Ovary (tissue), 9 donors: ENCODE data around the gene CR1L. TPM values are rescaled to one million over a fixed set of nuclear protein-coding genes. Genes with fewer than 3 reads are reported as not detected.
"Not testable (repeated sequence)": the region's sequence is repeated elsewhere in the genome, so short reads cannot be mapped to it uniquely, and the experiment has no call there.

ENCODE experiments used
- DNase-seq, 5 donors: peaks; one replicate each; pipeline ENCODE4 v3.0.0-alpha.2; 2019 to 2020
- H3K27ac ChIP-seq, 2 donors: fragments of 200-600 bp; one replicate each; pipeline versions ENCODE4 v1.5.1 to v1.8.0; 2019 to 2022
- H3K27me3 ChIP-seq: fragments of 200-600 bp; one replicate; pipeline ENCODE4 v1.8.0; 2022
- H3K36me3 ChIP-seq: fragments of 200-600 bp; sonication (generic); one replicate; pipeline ENCODE4 v1.5.1; 2019
- H3K4me1 ChIP-seq: one replicate; pipeline ENCODE4 v1.8.1; 2013; ENCODE audit warnings: mild to moderate bottlenecking, moderate library complexity; ENCODE audit not compliant: insufficient read depth
- H3K4me3 ChIP-seq: fragments of 200-600 bp; sonication (generic); one replicate; pipeline ENCODE4 v1.5.1; 2017
- H3K9me3 ChIP-seq, 2 donors: fragments of 200-600 bp in 1 of 2; sonication (generic) in 1 of 2; one replicate each; pipeline versions ENCODE4 v1.5.1 to v1.8.1; 2013 to 2019; ENCODE audit warnings: mild to moderate bottlenecking in 1 of 2, moderate library complexity in 1 of 2
- CTCF ChIP-seq, 3 donors: fragments of 450-650 bp in 2 of 3; fragments of 200-600 bp in 1 of 3; IDR thresholded peaks; one replicate each; pipeline versions ENCODE4 v1.5.1 to v1.8.0; 2016 to 2022; ENCODE audit warnings: antibody characterized with exemption in 3 of 3, mild to moderate bottlenecking in 1 of 3
- EP300 ChIP-seq: sonication (generic); formaldehyde crosslinking; IDR thresholded peaks from one replicate; pipeline ENCODE4 v1.6.1; 2017; ENCODE audit warnings: antibody characterized with exemption
- POLR2A ChIP-seq: fragments of 450-650 bp; IDR thresholded peaks from one replicate; pipeline ENCODE4 v1.6.1; 2017; ENCODE audit warnings: antibody characterized with exemption, mild to moderate bottlenecking, moderate library complexity
- WGBS, 3 donors: extraction: QIAGEN DNeasy Blood & Tissue Kit in 1 of 3; methylation state at CpG; one replicate each; pipeline versions ENCODE4 v1.1.5 to v1.1.7; 2013 to 2017; 5-methylcytosine and 5-hydroxymethylcytosine counted together
- intact Hi-C, 4 donors: fragments of 100-400 bp; cut with DNase I; formaldehyde crosslinking; loops; one replicate each; pipeline versions ENCODE4 v1.11.0 to v1.15.1; 2022 to 2023
- polyA plus RNA-seq, 2 donors: library from polyadenylated mRNA; stranded (reverse); fragments of 200-250 nt in 1 of 2; fragments of 350-450 nt in 1 of 2; fragmentation: Illumina TruSeq in 1 of 2; extraction: RNeasy Lipid Tissue Mini Kit (QIAGEN cat#74804) in 1 of 2; gene quantifications; one replicate each; pipeline ENCODE4 v1.2.3, GENCODE V29; 2013 to 2014
- total RNA-seq, 7 donors: library from RNA; depleted of rRNA in 2 of 7; stranded (reverse); fragments of >200 nt in 2 of 7; fragmentation: NEBNext Ultra II Directional in 3 of 7; extraction: Animal tissue kit (Norgen Biotek cat#: 25700) in 3 of 7; gene quantifications; one replicate each; pipeline versions ENCODE4 v1.1.0 to v1.2.4, GENCODE V29; 2016 to 2023
- donor health status: DM: no; HTN: no; CAD: no; lungs with moderate emphysema.
- donor health status: DM: no; HTN: no; CAD: no.
- donor health status: Bipolar disorder and iron deficiency.
- donor health status: DM: yes; HTN: yes; CAD: no.
- donor health status: DM: no; HTN: no; CAD: no.
- donor health status: DM: yes; HTN: yes; CAD: no.

Gene CR1L
- total and polyA plus RNA-seq, 9 donors = 0.92 TPM; not detected in 8

GRCh38 chr1:207638487-207639145 lies 6.3 kb upstream of the CR1L start:
- H3K9me3 ChIP-seq, intact Hi-C loops, DNase-seq, H3K4me1 ChIP-seq, H3K27ac ChIP-seq, H3K36me3 ChIP-seq, H3K27me3 ChIP-seq, H3K4me3 ChIP-seq: not testable (repeated sequence)
- WGBS, 3 donors = 87 to 91% (median 89%) methylated on average over 9 of the region's 9 CpGs

- intact Hi-C loops, H3K4me1 ChIP-seq, H3K27ac ChIP-seq, H3K9me3 ChIP-seq, DNase-seq, H3K36me3 ChIP-seq, H3K27me3 ChIP-seq, H3K4me3 ChIP-seq: not testable (repeated sequence)
- WGBS, 3 donors = 30 to 43% (median 35%) methylated on average over 5 of the region's 5 CpGs
Observed at GRCh38 chr1:207639362-207639761, 5.6 kb upstream of the CR1L start.

GRCh38 chr1:207644166-207644851 lies 624 bp upstream of the CR1L start:
- H3K36me3 ChIP-seq = no peaks in the 10 kb centered on the region
- H3K27me3 ChIP-seq = no peaks in the 10 kb centered on the region
- no peak for TF ChIP-seq CTCF (IDR thresholded peaks at IDR 0.05)
- TF ChIP-seq POLR2A = no peak
- TF ChIP-seq EP300 = no peak
- DNase-seq = no peak
- peak overlapping the region; percentile 35 for H3K4me3 ChIP-seq
- H3K27ac ChIP-seq = no peak overlapping the region
- no peaks in the 10 kb centered on the region for H3K9me3 ChIP-seq
- intact Hi-C loops = loop anchor here in 1 of 4 donors (10.0 kb wide), 1 partner anchor 150 kb away; no protein-coding TSS in a partner anchor
- H3K4me1 ChIP-seq = peaks cover 3% of the 10 kb centered on the region
- WGBS, 3 donors = 17 to 38% (median 21%) methylated on average over 9 of the region's 9 CpGs

GRCh38 chr1:207645635-207646081 lies 725 bp downstream of the CR1L start:
- TF ChIP-seq EP300 = no peak
- no peak for TF ChIP-seq CTCF (IDR thresholded peaks at IDR 0.05)
- no peak for TF ChIP-seq POLR2A
- intact Hi-C loops = loop anchor here in 1 of 4 donors (10.0 kb wide), 1 partner anchor 149 kb away; no protein-coding TSS in a partner anchor
- Histone ChIP-seq H3K4me3 (no peak overlapping the region), H3K27ac (no peak overlapping the region), H3K27me3 (no peaks in the 10 kb centered on the region), H3K9me3 (no peaks in the 10 kb centered on the region), H3K36me3 (no peaks in the 10 kb centered on the region), H3K4me1 (peaks cover 3% of the 10 kb centered on the region)
- peak in 1 of 5 donors; percentile 14 for DNase-seq
- 77 to 86% (median 78%) methylated on average over 17 of the region's 17 CpGs for WGBS, 3 donors

GRCh38 chr1:207646171-207646570 lies 1.2 kb downstream of the CR1L start:
- Histone ChIP-seq H3K36me3 (no peaks in the 10 kb centered on the region), H3K27me3 (no peaks in the 10 kb centered on the region), H3K9me3 (no peaks in the 10 kb centered on the region), H3K27ac (no peak overlapping the region), H3K4me3 (no peak overlapping the region), H3K4me1 (peaks cover 3% of the 10 kb centered on the region)
- TF ChIP-seq EP300 = no peak
- intact Hi-C loops = loop anchor here in 1 of 4 donors (10.0 kb wide), 1 partner anchor 149 kb away; no protein-coding TSS in a partner anchor
- no peak for DNase-seq
